Posterior vena cava (tissue), 2 donors: ENCODE data around the gene OBSCN. TPM values are rescaled to one million over a fixed set of nuclear protein-coding genes. Genes with fewer than 3 reads are reported as not detected.

Experiments
- DNase-seq: peaks from one replicate; pipeline ENCODE4 v3.0.0-alpha.2; 2020; ENCODE audit warnings: low spot score
- intact Hi-C, 2 donors: fragments of 100-400 bp; cut with DNase I; formaldehyde crosslinking; loops; one replicate each; pipeline versions ENCODE4 v1.14.1 to v1.14.2; 2022 to 2023
- total RNA-seq, 2 donors: library from RNA; stranded (reverse); fragmentation: NEBNext Ultra II Directional; extraction: Animal tissue kit (Norgen Biotek cat#: 25700); gene quantifications; one replicate each; pipeline ENCODE4 v1.2.1, GENCODE V29; 2021
- donor health status: DM: yes; HTN: yes; CAD: no.
- donor health status: DM: yes; HTN: yes; CAD: no.

Gene OBSCN
- total RNA-seq, 2 donors from 2014 or later, result 3.5 to 6.3 TPM

DNA sequence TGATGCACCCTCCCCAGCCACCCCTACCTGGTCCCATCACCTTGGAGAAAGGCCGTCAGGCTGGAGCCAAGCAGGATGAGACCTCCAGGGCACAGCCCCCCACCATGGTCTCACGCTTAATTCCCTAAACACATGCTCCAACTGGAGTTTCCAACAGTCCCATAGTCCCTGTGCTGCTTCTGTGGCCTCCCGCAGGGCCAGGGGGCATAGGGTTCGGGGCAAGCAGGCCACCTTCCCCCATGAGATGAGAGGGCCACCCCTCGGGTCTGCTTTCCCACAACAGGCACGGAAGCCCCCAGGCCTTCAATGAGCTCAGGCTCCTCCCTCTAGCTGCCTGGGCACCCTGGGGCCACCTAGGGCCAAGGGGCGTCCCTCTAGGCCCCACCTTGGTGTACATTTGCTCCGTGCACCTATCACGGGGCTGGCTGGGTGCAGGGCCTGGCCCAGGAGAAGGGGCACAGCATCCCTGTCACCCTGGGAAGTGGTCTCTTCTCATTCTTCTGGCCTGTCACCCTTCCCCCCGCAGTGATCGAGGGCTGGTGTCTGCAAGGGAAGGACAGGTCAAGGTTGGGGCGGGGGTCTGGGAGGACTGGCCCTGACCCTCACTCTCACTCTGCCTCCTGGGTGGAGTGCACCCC is 156.3 kb downstream of the OBSCN start:
- DNase-seq, result peak; percentile 58
- intact Hi-C loops, result no loop called here

DNA sequence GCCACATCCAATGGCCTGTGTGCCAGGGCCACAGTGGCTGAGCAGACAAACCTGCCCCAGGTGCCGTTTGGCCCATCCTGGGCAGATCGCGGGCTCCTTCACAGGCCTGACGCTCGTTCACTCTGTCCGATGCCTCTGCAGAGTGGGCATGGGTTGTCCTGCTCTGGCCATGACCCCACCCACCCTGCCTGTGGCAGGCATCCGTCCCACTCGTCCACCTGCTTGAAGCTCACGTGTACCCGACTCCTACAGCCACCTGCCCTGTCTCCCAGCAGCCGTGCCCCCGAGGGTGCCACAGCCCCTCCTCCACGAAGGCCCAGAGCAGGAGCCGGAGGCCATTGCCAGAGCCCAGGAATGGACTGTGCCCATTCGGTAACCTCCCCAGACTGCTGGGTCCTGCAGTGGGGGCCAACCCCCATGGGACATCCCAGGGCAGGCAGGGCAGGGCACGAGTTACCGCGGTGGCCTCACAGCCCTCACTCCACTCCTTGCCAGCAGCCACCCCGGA is 156.9 kb downstream of the OBSCN start:
- peak; percentile 77 for DNase-seq
- intact Hi-C loops, result no loop called here

DNA sequence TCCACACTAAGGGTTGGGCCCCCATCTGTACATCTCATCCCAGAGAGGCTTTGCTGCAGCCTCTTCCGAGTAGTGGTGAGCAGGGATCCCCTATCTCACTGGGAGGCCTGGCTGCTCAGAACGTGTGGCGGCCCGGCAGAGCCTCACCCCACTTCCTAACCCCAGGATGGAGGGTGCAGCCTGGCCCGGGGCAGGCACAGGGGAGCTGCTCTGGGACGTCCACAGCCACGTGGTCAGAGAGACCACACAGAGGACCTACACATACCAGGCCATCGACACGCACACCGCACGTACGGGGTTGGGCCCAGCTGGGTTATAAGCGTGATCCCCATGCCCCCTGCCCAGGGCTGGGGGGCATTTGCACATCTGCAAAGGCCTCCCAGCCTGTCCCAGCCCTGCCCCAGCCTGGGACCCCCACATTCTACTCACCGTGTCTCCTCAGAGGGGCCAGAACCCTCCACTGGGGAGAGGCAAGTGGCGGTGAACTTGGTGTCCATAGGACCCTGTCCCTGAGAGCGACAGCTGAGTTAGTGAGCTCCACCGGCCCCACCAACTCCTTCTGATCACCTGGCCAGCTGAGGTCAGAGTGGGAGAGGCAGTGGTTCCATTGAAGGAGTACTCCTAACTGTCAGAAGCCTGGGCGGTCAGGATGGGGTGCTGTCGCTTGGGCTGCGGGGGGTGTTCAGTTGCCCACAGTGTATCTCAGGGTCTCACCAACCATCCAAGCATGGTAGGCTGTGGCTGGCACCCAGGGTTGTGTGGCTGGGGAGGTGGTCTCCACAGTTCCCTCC is 157.6 kb downstream of the OBSCN start:
- peak; percentile 73 for DNase-seq
- intact Hi-C loops, result no loop called here

DNA sequence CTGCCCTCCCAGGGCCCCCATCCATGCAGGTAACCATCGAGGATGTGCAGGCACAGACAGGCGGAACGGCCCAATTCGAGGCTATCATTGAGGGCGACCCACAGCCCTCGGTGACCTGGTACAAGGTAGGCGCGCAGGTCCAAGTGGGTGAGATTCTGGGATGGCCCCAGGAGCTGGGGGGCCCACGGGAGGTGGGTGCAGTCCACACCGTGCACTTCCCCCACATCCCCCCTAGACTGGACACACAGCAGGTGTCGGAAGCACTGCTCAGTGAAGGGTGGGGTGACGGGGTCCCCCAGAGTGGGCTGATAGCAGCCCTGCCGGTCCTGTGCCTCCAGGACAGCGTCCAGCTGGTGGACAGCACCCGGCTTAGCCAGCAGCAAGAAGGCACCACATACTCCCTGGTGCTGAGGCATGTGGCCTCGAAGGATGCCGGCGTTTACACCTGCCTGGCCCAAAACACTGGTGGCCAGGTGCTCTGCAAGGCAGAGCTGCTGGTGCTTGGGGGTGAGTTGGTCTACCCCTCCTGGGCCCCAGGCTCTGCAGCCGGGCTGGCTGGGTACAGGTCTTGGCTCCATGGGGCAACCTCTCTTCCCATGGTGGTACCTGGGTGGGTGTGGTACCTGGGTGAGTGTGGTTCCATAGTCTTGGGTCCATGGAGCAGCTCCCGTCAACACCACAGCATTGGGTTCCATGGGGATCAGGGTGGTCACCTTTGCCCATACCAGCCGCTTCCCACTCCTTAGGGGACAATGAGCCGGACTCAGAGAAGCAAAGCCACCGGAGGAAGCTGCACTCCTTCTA is 158.4 kb downstream of the OBSCN start:
- intact Hi-C loops, result no loop called here

DNA sequence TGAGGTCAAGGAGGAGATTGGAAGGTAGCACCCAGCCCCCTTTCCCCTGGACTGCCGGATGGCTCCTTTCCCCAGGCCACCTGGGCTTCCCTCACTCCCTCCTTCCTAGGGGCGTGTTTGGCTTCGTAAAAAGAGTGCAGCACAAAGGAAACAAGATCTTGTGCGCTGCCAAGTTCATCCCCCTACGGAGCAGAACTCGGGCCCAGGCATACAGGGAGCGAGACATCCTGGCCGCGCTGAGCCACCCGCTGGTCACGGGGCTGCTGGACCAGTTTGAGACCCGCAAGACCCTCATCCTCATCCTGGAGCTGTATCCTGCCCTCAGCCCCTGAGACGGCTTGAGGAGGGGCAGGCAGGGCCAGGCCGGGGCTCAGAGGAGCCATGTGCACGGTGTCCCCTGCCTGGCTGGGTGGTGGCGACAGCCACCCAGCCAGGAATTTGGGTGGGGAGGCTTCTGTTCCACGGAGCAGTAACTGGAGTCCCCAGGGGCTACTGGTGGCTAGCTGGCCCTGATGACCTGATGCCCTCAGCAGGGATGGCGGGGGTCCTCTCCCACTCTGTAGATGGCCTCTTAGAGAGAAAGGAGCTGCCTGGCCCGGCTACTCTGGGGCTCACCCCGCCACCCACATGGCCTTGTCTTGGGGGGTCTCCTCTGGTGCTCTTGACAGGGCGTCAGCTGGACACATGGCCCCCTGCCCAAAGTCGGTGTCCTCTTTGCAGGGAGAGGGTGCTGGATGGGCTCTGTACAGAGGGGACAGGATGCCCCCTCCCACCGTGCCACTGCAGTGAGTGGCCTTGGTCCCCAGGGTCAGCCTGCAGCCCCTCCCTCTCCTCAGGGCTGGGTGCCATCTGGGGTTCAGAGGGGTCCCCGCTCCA is 159.3 kb downstream of the OBSCN start:
- intact Hi-C loops, result no loop called here
- DNase-seq, result peak; percentile 76

More for the DNA sequence above, 158.4 kb downstream of the OBSCN start:
- peak; percentile 76 for DNase-seq

GRCh38 chr1:228367798-228368791 is 160.3 kb downstream of the OBSCN start:
- DNase-seq, result peak; percentile 79
- intact Hi-C loops, result no loop called here

- intact Hi-C loops, result no loop called here
- DNase-seq, result peak; percentile 79
Observed at GRCh38 chr1:228368801-228369607, 161.2 kb downstream of the OBSCN start.

- peak; percentile 62 for DNase-seq
- intact Hi-C loops, result no loop called here
Observed at GRCh38 chr1:228369608-228370438, 162.0 kb downstream of the OBSCN start.

GRCh38 chr1:228370439-228370940 is 162.6 kb downstream of the OBSCN start:
- intact Hi-C loops, result no loop called here
- DNase-seq, result peak; percentile 69

DNA sequence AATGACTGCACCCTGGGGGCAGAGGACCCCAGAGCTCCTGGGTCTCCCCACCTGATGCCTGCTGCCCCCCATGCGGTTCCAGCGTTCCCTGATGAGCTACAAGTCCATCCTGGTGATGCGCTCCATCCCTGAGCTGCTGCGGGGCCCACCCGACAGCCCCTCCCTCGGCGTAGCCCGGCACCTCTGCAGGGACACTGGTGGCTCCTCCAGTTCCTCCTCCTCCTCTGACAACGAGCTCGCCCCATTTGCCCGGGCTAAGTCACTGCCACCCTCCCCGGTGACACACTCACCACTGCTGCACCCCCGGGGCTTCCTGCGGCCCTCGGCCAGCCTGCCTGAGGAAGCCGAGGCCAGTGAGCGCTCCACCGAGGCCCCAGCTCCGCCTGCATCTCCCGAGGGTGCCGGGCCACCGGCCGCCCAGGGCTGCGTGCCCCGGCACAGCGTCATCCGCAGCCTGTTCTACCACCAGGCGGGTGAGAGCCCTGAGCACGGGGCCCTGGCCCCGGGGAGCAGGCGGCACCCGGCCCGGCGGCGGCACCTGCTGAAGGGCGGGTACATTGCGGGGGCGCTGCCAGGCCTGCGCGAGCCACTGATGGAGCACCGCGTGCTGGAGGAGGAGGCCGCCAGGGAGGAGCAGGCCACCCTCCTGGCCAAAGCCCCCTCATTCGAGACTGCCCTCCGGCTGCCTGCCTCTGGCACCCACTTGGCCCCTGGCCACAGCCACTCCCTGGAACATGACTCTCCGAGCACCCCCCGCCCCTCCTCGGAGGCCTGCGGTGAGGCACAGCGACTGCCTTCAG is 163.3 kb downstream of the OBSCN start:
- DNase-seq, result peak; percentile 80
- intact Hi-C loops, result no loop called here

DNA sequence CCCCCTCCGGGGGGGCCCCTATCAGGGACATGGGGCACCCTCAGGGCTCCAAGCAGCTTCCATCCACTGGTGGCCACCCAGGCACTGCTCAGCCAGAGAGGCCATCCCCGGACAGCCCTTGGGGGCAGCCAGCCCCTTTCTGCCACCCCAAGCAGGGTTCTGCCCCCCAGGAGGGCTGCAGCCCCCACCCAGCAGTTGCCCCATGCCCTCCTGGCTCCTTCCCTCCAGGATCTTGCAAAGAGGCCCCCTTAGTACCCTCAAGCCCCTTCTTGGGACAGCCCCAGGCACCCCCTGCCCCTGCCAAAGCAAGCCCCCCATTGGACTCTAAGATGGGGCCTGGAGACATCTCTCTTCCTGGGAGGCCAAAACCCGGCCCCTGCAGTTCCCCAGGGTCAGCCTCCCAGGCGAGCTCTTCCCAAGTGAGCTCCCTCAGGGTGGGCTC is 163.9 kb downstream of the OBSCN start:
- DNase-seq, result no peak
- intact Hi-C loops, result no loop called here

DNA sequence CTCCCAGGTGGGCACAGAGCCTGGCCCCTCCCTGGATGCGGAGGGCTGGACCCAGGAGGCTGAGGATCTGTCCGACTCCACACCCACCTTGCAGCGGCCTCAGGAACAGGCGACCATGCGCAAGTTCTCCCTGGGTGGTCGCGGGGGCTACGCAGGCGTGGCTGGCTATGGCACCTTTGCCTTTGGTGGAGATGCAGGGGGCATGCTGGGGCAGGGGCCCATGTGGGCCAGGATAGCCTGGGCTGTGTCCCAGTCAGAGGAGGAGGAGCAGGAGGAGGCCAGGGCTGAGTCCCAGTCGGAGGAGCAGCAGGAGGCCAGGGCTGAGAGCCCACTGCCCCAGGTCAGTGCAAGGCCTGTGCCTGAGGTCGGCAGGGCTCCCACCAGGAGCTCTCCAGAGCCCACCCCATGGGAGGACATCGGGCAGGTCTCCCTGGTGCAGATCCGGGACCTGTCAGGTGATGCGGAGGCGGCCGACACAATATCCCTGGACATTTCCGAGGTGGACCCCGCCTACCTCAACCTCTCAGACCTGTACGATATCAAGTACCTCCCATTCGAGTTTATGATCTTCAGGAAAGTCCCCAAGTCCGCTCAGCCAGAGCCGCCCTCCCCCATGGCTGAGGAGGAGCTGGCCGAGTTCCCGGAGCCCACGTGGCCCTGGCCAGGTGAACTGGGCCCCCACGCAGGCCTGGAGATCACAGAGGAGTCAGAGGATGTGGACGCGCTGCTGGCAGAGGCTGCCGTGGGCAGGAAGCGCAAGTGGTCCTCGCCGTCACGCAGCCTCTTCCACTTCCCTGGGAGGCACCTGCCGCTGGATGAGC is 164.5 kb downstream of the OBSCN start:
- intact Hi-C loops, result no loop called here
- peak; percentile 76 for DNase-seq

- DNase-seq, result peak; percentile 74
- intact Hi-C loops, result no loop called here
Observed at GRCh38 chr1:228373004-228373680, 165.3 kb downstream of the OBSCN start.
